NT2/D1 (cell line): ENCODE data around the gene SCN5A.

Experiments used
- DNase-seq: peaks from one replicate; pipeline ENCODE4 v3.0.0-alpha.2; 2011; ENCODE audit warnings: low read depth, low spot score
- H3K27me3 ChIP-seq: 2 replicates; pipeline ENCODE4 v1.6.0; 2011; ENCODE audit warnings: mild to moderate bottlenecking; ENCODE audit not compliant: insufficient read length, insufficient read depth
- H3K36me3 ChIP-seq: 2 replicates; pipeline ENCODE4 v1.6.1; 2011; ENCODE audit warnings: mild to moderate bottlenecking, low read length, mixed read lengths; ENCODE audit not compliant: insufficient read depth, insufficient read length
- H3K4me1 ChIP-seq: 2 replicates; pipeline ENCODE4 v1.5.1; 2011; ENCODE audit not compliant: insufficient read depth, insufficient read length
- H3K4me3 ChIP-seq: 2 replicates; pipeline ENCODE4 v1.5.1; 2011; ENCODE audit warnings: low read depth; ENCODE audit not compliant: insufficient read length
- H3K9ac ChIP-seq: 2 replicates; pipeline ENCODE4 v1.6.0; 2011; ENCODE audit warnings: low read depth; ENCODE audit not compliant: insufficient read length
- H3K9me3 ChIP-seq: 2 replicates; pipeline ENCODE4 v1.5.1; 2011; ENCODE audit warnings: mild to moderate bottlenecking, low read length; ENCODE audit not compliant: insufficient read depth
- SUZ12 ChIP-seq: IDR thresholded peaks from 2 replicates; pipeline ENCODE4 v1.6.1; 2011; ENCODE audit not compliant: insufficient read length, insufficient read depth; ENCODE audit errors: extremely low read depth
- YY1 ChIP-seq: IDR thresholded peaks from 2 replicates; pipeline ENCODE4 v1.6.1; 2011; ENCODE audit not compliant: insufficient read length, insufficient read depth
- ZNF274 ChIP-seq: IDR thresholded peaks from 2 replicates; pipeline ENCODE4 v1.6.1; 2011; ENCODE audit warnings: mild to moderate bottlenecking, low read depth, low read length

SCN5A gene

GRCh38 chr3:38578081-38578475 is 71.4 kb downstream of the SCN5A start:
- Histone ChIP-seq H3K36me3 (peaks cover 5% of the 10 kb centered on the region), H3K27me3 (no peaks in the 10 kb centered on the region), H3K9me3 (no peaks in the 10 kb centered on the region), H3K9ac (no peak overlapping the region), H3K4me1 (peaks cover 13% of the 10 kb centered on the region), H3K4me3 (no peak overlapping the region)
- TF ChIP-seq ZNF274 (no peak), YY1 (no peak), SUZ12 (no peak)
- DNase-seq, result no peak

GRCh38 chr3:38577371-38578080 is 72.0 kb downstream of the SCN5A start:
- H3K9me3 ChIP-seq, result no peaks in the 10 kb centered on the region
- no peak for DNase-seq
- H3K27me3 ChIP-seq, result no peaks in the 10 kb centered on the region
- no peak for TF ChIP-seq ZNF274
- peaks cover 13% of the 10 kb centered on the region for H3K4me1 ChIP-seq
- H3K4me3 ChIP-seq, result no peak overlapping the region
- peaks cover 5% of the 10 kb centered on the region for H3K36me3 ChIP-seq
- no peak overlapping the region for H3K9ac ChIP-seq

GRCh38 chr3:38576526-38577370 is 72.7 kb downstream of the SCN5A start:
- Histone ChIP-seq H3K27me3 (no peaks in the 10 kb centered on the region), H3K9ac (no peak overlapping the region), H3K4me1 (peaks cover 13% of the 10 kb centered on the region), H3K36me3 (peaks cover 5% of the 10 kb centered on the region), H3K9me3 (no peaks in the 10 kb centered on the region), H3K4me3 (no peak overlapping the region)
- TF ChIP-seq YY1, result no peak
- TF ChIP-seq ZNF274, result no peak
- TF ChIP-seq SUZ12, result no peak
- DNase-seq, result no peak

GRCh38 chr3:38576131-38576525 is 73.4 kb downstream of the SCN5A start:
- Histone ChIP-seq H3K4me1 (peaks cover 13% of the 10 kb centered on the region), H3K9me3 (no peaks in the 10 kb centered on the region), H3K36me3 (peaks cover 5% of the 10 kb centered on the region), H3K4me3 (no peak overlapping the region), H3K27me3 (no peaks in the 10 kb centered on the region), H3K9ac (no peak overlapping the region)
- DNase-seq, result no peak
- TF ChIP-seq YY1 (no peak), SUZ12 (no peak), ZNF274 (no peak)

GRCh38 chr3:38575279-38575843 is 74.1 kb downstream of the SCN5A start:
- Histone ChIP-seq H3K4me3 (no peak overlapping the region), H3K36me3 (peaks cover 5% of the 10 kb centered on the region), H3K4me1 (peaks cover 13% of the 10 kb centered on the region), H3K27me3 (no peaks in the 10 kb centered on the region), H3K9me3 (no peaks in the 10 kb centered on the region), H3K9ac (no peak overlapping the region)
- DNase-seq, result no peak
- TF ChIP-seq ZNF274 (no peak), SUZ12 (no peak), YY1 (no peak)

GRCh38 chr3:38574411-38575278 is 74.8 kb downstream of the SCN5A start:
- no peak for DNase-seq
- H3K4me1 ChIP-seq, result peaks cover 9% of the 10 kb centered on the region
- H3K36me3 ChIP-seq, result peaks cover 5% of the 10 kb centered on the region
- H3K9me3 ChIP-seq, result no peaks in the 10 kb centered on the region
- H3K27me3 ChIP-seq, result no peaks in the 10 kb centered on the region
- no peak for TF ChIP-seq YY1
- no peak overlapping the region for H3K4me3 ChIP-seq
- no peak overlapping the region for H3K9ac ChIP-seq
